NCI-H1436 treated with DMSO at 0.1 percent for 48 hours (cell line): ENCODE results near the gene MRPL46.
"Not testable (repeated sequence)": the region's sequence is repeated elsewhere in the genome, so short reads cannot be mapped to it uniquely, and the experiment has no call there.

Experiments used
- DNase-seq: peaks from one replicate; lab custom pipeline; 2025; lab: John Stamatoyannopoulos, UW

Gene MRPL46

DNA sequence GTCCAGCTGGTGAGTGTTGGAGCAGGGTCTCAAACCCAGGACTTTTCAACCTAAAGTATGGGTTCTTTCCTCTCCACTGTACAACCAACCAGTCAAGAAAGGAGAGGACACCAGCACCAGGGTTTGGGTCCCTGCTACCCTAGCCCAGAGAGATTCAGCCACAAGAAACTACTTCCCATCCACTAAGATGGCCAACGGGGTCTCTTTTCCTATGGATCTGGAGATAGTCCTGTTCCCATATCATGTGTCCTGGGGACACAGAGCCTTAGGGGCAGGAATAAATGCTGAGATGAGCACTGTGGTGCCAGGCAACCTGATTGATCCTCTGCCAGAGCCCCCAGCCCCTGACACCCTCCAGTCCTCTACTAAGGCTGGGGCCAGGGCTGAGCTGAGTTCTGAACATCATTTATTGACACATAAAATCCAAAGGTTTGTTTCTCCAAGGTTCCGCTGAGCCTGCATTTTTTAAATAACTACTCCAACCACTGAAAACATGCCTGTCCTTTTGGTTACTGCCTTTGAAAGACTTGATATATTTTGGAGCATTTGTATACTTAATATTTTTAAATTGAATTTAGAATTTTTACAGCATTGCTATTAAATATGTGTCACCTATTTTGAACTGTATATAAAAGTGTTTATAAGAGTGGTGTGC is 26.0 kb downstream of the MRPL46 start:
- no peak for DNase-seq

DNA sequence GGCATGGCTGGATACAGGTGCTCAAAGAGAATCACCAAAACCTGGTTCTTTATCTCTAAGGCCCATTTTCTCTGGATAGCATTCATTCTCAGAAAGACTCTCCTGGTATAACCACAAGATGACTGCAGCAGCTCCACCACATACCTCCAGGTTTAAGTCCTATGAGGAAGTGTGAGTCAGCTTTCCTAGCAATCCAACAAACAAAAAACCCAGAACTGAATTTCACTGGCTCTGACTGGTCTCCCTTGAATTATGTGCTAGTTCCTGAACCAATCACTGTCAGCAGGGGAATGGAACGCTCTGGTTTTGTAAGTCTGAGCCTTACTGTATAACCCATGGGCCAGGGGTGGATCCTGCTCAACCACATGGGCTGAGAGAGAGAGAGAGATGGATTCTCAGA is 27.2 kb downstream of the MRPL46 start:
- DNase-seq = no peak

DNA sequence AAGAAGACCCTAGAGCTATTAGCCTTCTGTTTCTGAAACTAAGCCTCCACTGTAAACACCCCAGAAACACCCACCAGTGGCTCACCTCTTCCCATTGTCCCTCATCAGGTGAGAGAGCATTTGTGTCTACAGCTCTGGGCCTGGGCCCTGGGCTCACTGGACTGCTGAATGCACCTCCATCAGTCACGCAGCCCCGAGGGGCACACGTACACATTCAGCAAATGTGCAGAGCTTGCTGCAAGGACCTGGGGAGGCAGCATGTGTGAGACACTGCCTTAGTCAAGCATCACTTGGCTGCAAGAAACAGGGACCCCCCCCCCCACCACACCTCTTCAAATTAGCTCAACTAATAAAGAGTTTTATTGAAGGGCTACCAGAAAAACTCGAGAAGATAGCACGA is 29.0 kb downstream of the MRPL46 start:
- DNase-seq = no peak

DNA sequence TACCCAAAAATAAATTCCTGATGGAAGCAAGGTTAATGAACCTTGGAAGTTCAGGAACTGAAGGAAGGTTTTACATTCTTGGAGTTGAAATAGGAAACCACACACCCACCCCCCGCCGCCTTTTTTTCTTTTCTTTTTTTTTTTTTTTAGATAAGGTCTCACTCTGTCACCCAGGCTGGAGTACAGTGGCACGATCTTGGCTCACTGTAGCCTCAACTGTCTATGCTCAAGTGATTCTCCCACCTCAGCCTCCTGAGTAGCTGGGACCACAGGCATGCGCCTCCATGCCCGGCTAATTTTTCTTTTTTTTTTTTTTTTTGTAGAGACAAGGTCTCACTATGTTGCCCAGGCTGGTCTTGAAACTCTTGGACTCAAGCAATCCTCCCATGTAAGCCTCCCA is 33.1 kb downstream of the MRPL46 start:
- not testable (repeated sequence) for DNase-seq

DNA sequence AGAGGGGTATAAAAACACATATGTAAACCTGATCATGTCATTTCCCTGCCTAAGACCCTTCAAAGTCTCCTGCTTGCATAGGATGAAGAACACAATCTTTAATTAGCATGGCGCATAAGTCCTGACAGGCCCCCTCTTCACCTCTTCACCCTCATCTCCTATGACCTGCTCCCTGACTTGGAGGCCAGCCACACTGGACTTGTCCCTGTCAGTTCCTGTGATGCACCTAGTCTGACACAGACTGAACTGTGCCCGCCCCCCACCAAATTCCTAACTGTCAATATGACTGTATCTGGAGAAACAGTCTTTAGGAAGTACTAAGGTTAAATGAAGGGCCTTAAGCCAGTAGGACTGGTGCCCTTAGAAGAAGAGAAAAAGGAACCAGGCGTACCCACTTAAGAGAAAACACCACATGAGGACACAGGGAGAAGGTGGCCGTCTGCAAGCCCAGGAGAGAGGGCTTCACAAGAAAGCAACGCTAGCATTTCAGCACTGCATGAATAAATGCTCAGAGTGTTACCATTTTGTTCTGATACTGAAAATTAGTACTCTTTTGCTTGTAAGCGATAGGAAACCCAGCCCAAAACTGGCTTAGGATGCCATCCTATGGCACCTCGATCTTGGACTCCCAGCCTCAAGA is 34.0 kb downstream of the MRPL46 start:
- no peak for DNase-seq

DNA sequence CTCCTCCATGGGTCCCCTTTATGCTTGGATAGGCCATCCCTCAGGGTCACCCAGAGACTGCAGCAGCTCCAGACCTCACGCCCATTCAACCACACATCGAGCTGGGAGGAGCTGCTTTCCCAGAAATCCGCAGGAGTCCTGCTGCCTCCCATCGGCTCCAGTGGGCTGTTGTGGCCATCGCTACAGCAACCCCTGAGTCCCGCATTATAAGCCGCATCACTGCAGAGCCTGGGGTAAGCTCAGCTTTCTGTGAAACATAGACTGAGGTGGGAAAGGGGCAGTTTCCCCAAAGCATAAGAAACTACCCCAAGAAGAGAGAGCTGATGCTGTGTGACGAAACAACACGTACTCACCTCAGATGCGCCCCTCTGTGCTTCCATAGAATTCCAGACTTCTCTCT is 35.7 kb downstream of the MRPL46 start:
- DNase-seq = no peak

DNA sequence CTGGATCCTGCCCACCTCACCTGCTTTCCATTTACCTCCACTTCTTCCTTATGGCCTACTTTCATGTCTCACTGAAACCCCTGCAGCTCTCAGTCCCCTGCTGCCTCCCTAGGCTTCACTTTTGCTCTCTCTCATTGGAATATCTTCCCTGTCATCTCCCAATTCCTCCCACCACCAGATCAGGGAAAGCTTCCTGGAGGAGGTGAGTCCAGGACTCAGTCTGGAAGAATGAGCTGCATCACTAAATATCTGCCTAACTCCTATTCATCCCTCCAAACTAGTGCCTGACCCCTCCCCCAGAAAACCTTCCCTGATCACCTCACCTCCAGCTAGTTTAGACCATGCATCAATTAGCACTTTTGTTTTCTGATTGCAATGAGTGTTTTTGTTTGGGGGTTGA is 37.1 kb downstream of the MRPL46 start:
- no peak for DNase-seq

DNA sequence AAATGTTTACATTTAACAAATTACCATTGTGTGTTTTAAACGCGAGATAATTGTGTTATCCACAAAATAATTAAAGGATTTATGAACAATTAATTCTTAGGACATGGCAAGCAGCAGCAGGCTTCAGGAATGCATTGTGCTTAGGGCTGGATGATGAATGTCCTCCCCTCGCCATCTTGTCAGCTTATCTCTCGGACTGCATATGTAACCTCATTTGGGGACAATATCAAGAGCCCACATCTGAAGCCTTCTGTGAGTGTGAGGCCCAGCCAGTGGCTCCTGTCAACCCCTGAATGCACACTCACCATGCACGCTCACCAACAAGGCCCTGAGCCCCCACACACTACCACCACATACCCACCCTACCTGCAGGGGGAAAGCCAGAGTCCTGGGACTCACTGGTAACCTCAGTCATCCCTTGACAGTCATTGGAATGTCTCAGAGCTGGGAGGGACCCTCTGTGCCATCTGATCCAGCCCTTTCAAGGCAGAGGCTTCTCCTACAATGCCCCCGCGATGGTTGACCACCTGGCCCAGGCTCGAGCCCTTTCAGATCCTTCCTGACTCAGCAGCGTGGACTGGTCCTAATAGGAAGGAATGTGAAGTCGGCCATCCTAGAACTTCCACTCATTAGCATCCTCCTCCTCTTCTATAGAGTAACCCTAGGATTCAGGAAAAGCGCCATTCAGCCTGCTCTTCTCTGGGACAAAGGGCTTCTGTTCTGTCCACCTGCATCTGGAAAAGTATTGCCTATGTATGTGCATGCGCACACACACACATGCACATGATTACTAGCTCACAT is 38.2 kb downstream of the MRPL46 start:
- DNase-seq = no peak

DNA sequence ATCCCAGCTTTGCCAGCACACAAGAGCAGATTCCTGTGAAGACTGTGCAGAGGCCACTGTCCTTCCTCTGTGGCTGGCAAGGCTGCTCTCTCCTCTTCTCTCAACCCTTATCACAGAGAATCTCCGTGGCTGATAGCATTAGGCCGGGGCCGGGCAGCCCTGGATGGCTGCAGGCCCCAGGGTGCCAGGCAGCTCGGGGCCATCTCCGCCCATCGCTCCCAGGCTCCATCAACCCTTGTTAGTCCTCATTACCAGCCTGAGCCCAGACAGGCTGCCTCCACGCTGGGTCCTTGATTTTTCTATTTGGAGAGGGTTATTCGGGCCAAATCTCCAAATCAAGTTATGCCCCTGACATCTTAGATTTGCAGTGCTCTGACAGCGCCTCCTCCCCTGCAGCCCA is 39.1 kb downstream of the MRPL46 start:
- DNase-seq = no peak

DNA sequence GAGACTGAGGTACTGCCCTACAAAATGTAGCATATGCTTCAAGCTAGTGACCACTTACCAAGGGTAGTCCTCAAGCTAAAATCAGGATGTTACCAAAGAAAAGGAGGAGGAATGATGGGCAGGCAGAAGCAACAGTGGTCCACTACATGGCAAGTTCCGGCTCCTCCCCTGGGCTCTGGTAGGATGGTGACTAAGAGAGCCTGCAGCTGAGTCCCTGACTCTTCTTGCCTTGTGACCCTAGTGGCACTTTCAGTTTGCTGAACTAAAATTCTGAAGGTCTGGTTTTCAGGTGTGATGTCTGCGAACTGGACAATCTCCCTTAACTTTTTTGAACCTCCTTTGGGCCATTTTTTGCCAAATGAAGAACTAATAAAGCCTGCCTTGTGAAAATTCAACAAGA is 40.9 kb downstream of the MRPL46 start:
- no peak for DNase-seq

DNA sequence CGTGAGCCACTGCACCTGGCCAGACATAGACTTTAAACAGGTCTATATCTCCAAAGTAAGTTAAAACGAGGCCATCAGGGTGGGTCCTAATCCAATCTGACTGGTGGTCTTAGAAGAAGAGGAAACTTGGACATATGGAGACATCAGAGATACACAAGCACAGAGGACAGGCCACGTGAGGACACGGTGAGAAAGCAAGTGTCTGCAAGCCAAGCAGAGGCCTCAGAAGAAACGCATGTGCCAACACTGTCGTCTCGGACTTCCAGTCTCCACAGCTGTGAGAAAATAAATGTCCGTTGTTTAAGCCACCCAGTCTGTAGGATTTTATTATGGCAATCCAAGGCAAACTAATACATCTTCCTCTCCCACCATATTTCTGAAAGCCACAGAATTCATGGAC is 43.9 kb downstream of the MRPL46 start:
- DNase-seq = no peak

DNA sequence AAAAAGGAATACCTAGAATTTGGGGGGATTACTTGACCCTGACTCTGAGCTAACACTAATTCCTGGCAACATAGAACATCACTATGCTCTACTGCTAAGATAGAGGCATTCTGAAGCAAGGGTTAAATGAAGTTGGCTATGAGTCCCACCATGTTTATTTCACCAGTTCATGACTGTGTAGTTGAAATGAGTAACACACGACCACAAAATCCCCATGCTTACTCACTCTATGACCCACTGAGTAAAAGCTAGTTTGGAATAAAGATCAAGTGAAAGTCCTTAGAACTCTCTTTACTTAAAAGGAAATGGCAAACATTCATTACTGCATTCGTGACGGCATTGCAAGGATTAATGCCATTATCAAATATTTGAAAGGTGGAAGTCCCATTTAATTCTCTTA is 47.4 kb downstream of the MRPL46 start:
- no peak for DNase-seq
